WTC11 (cell line): ENCODE results near the gene NDST3. TPM values are rescaled to one million over a fixed set of nuclear protein-coding genes. Genes with fewer than 3 reads are reported as not detected.

Experiments used
- ATAC-seq: fragments of 200-7000 bp; cut with Tn5 transposase; 2 replicates; pipeline ENCODE4 v1.10.0; 2021; ENCODE audit warnings: mild to moderate bottlenecking, moderate library complexity
- CTCF ChIA-PET: fragments of 300-600 bp; sonication (Branson Sonifier 250); formaldehyde crosslinking; loops from one replicate; lab custom pipeline; 2021; ENCODE audit warnings: antibody characterized with exemption; lab: Charles Lee
- POLR2A ChIA-PET: fragments of 350-600 bp; sonication (Branson Sonifier 250); formaldehyde crosslinking; loops from one replicate; lab custom pipeline; 2021; ENCODE audit warnings: antibody characterized with exemption; lab: Charles Lee
- DNase-seq: peaks from one replicate; pipeline ENCODE4 v3.0.0; 2021; ENCODE audit warnings: low spot score
- H3K27ac Mint-ChIP-seq: 2 replicates; pipeline ENCODE4 v1.8.0; 2021; ENCODE audit warnings: mixed read lengths
- H3K27me3 Mint-ChIP-seq: 2 replicates; pipeline ENCODE4 v1.8.0; 2021; ENCODE audit warnings: low read depth, mild to moderate bottlenecking, moderate library complexity, mixed read lengths
- H3K36me3 Mint-ChIP-seq: 2 replicates; pipeline ENCODE4 v1.8.0; 2021; ENCODE audit warnings: mixed read lengths
- H3K4me1 Mint-ChIP-seq: 2 replicates; pipeline ENCODE4 v1.8.0; 2022; ENCODE audit warnings: mixed read lengths
- H3K4me3 Mint-ChIP-seq: 2 replicates; pipeline ENCODE4 v1.8.0; 2021; ENCODE audit warnings: mild to moderate bottlenecking, moderate library complexity, mixed read lengths
- H3K9me3 Mint-ChIP-seq: 2 replicates; pipeline ENCODE4 v1.8.0; 2021; ENCODE audit warnings: mixed read lengths
- CBFB ChIP-seq: sonication (generic); formaldehyde crosslinking; IDR thresholded peaks from 2 replicates; pipeline ENCODE4 v1.8.1; 2022; ENCODE audit warnings: mild to moderate bottlenecking, low read depth, missing genetic modification reagents
- ELF4 ChIP-seq: sonication (generic); formaldehyde crosslinking; IDR thresholded peaks from 2 replicates; pipeline ENCODE4 v1.8.1; 2022; ENCODE audit warnings: low read depth, mild to moderate bottlenecking, moderate library complexity, missing genetic modification reagents
- EMX1 ChIP-seq: fragments of 250-450 bp; sonication (Bioruptor Pico); IDR thresholded peaks from 2 replicates; pipeline ENCODE4 v1.8.0; 2021; ENCODE audit warnings: mild to moderate bottlenecking
- ESRRA ChIP-seq: sonication (generic); formaldehyde crosslinking; IDR thresholded peaks from 2 replicates; pipeline ENCODE4 v1.8.1; 2022; ENCODE audit warnings: mild to moderate bottlenecking, missing genetic modification reagents, borderline replicate concordance
- GRHL2 ChIP-seq: fragments of 250-450 bp; sonication (Bioruptor Pico); IDR thresholded peaks from 2 replicates; pipeline ENCODE4 v1.8.0; 2022; ENCODE audit warnings: mild to moderate bottlenecking, moderate library complexity; ENCODE audit not compliant: insufficient replicate concordance, severe bottlenecking
- JUN ChIP-seq: sonication (generic); formaldehyde crosslinking; IDR thresholded peaks from 2 replicates; pipeline ENCODE4 v1.8.0; 2023; ENCODE audit warnings: mild to moderate bottlenecking, missing genetic modification reagents
- KAT7 ChIP-seq: sonication (generic); formaldehyde crosslinking; IDR thresholded peaks from 2 replicates; pipeline ENCODE4 v1.8.1; 2023; ENCODE audit warnings: missing genetic modification reagents, mild to moderate bottlenecking, borderline replicate concordance
- NR1H2 ChIP-seq: sonication (generic); formaldehyde crosslinking; IDR thresholded peaks from 2 replicates; pipeline ENCODE4 v1.9.0; 2021; ENCODE audit warnings: mild to moderate bottlenecking, moderate library complexity, missing genetic modification reagents
- NR2C2 ChIP-seq: sonication (generic); formaldehyde crosslinking; IDR thresholded peaks from 2 replicates; pipeline ENCODE4 v1.8.0; 2022; ENCODE audit warnings: mild to moderate bottlenecking, missing genetic modification reagents
- NR3C1 ChIP-seq: sonication (generic); formaldehyde crosslinking; conservative IDR thresholded peaks from 2 replicates; pipeline ENCODE4 v1.8.1; 2023; ENCODE audit warnings: low read depth, mild to moderate bottlenecking, missing genetic modification reagents
- OVOL2 ChIP-seq: fragments of 250-450 bp; sonication (Bioruptor Pico); IDR thresholded peaks from 2 replicates; pipeline ENCODE4 v1.9.0; 2021; ENCODE audit warnings: mild to moderate bottlenecking, borderline replicate concordance
- SP1 ChIP-seq: sonication (generic); formaldehyde crosslinking; conservative IDR thresholded peaks from 2 replicates; pipeline ENCODE4 v1.8.1; 2022; ENCODE audit warnings: missing genetic modification reagents
- ZNF317 ChIP-seq: sonication (generic); formaldehyde crosslinking; IDR thresholded peaks from 2 replicates; pipeline ENCODE4 v1.8.1; 2023; ENCODE audit warnings: low read depth, mild to moderate bottlenecking, moderate library complexity, missing genetic modification reagents, borderline replicate concordance
- total RNA-seq: library from RNA; stranded (reverse); gene quantifications from 3 replicates; pipeline ENCODE4 v1.2.3, GENCODE V29; 2021
- TF ChIP-seq, protein P1 (sequence below): sonication (generic); formaldehyde crosslinking; IDR thresholded peaks from 2 replicates; pipeline ENCODE4 v1.8.1; 2023; ENCODE audit warnings: mild to moderate bottlenecking, missing genetic modification reagents
- TF ChIP-seq, protein P2 (sequence below): fragments of 250-450 bp; sonication (Bioruptor Pico); IDR thresholded peaks from 2 replicates; pipeline ENCODE4 v1.9.0; 2021; ENCODE audit warnings: mild to moderate bottlenecking
- TF ChIP-seq, protein P3 (sequence below): sonication (generic); formaldehyde crosslinking; IDR thresholded peaks from 2 replicates; pipeline ENCODE4 v1.8.0; 2022; ENCODE audit warnings: mild to moderate bottlenecking, missing genetic modification reagents
- TF ChIP-seq, protein P4 (sequence below): sonication (generic); formaldehyde crosslinking; IDR thresholded peaks from 2 replicates; pipeline ENCODE4 v1.8.0; 2023; ENCODE audit warnings: missing genetic modification reagents, mild to moderate bottlenecking, borderline replicate concordance
- TF ChIP-seq, protein P5 (sequence below): sonication (generic); formaldehyde crosslinking; IDR thresholded peaks from 2 replicates; pipeline ENCODE4 v1.8.1; 2023; ENCODE audit warnings: mild to moderate bottlenecking, missing genetic modification reagents
- TF ChIP-seq, protein P6 (sequence below): sonication (generic); formaldehyde crosslinking; IDR thresholded peaks from 2 replicates; pipeline ENCODE4 v1.8.0; 2022; ENCODE audit warnings: mild to moderate bottlenecking, missing genetic modification reagents

The NDST3 gene
- total RNA-seq, 1 experiment from 2014 or later: 0.37 TPM

DNA sequence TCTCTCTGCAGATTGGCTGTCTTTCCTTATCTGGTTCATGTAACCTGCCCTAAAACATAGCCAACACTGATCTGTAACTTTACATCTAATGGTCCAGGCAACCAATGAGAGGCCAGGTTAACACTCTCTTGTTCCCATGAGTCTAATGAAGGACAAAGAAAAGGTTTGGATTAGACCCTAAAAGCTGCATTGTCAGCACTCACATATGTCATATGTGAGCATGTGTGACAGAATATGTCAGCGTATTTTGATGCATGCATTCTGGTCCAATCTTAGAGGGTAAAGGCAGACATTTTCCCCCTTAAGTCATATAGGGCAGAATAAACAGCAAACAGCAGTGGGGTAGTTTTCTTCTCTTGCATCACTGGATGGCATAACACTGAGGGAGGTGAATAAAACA is 3.7 kb downstream of the NDST3 start:
- Mint-ChIP-seq H3K27ac (no peak overlapping the region), H3K9me3 (no peaks in the 10 kb centered on the region), H3K36me3 (no peaks in the 10 kb centered on the region), H3K4me1 (peaks cover 6% of the 10 kb centered on the region), H3K4me3 (no peak overlapping the region), H3K27me3 (peaks cover 7% of the 10 kb centered on the region)
- DNase-seq (no peak), ATAC-seq (no peak)
- TF ChIP-seq ZNF317 (CRISPR knock-in tag) (no peak), ELF4 (CRISPR knock-in tag) (no peak), SP1 (CRISPR knock-in tag) (no peak), KAT7 (CRISPR knock-in tag) (no peak), ESRRA (CRISPR knock-in tag) (no peak), CBFB (CRISPR knock-in tag) (no peak), NR3C1 (CRISPR knock-in tag) (no peak), GRHL2 (CRISPR knock-in tag) (no peak), OVOL2 (CRISPR knock-in tag) (no peak), EMX1 (CRISPR knock-in tag) (no peak), NR1H2 (CRISPR knock-in tag) (no peak), JUN (CRISPR knock-in tag) (no peak), NR2C2 (CRISPR knock-in tag) (no peak)
- TF ChIP-seq, protein P1, sequence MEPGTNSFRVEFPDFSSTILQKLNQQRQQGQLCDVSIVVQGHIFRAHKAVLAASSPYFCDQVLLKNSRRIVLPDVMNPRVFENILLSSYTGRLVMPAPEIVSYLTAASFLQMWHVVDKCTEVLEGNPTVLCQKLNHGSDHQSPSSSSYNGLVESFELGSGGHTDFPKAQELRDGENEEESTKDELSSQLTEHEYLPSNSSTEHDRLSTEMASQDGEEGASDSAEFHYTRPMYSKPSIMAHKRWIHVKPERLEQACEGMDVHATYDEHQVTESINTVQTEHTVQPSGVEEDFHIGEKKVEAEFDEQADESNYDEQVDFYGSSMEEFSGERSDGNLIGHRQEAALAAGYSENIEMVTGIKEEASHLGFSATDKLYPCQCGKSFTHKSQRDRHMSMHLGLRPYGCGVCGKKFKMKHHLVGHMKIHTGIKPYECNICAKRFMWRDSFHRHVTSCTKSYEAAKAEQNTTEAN (CRISPR knock-in tag): no peak
- TF ChIP-seq, protein P2, sequence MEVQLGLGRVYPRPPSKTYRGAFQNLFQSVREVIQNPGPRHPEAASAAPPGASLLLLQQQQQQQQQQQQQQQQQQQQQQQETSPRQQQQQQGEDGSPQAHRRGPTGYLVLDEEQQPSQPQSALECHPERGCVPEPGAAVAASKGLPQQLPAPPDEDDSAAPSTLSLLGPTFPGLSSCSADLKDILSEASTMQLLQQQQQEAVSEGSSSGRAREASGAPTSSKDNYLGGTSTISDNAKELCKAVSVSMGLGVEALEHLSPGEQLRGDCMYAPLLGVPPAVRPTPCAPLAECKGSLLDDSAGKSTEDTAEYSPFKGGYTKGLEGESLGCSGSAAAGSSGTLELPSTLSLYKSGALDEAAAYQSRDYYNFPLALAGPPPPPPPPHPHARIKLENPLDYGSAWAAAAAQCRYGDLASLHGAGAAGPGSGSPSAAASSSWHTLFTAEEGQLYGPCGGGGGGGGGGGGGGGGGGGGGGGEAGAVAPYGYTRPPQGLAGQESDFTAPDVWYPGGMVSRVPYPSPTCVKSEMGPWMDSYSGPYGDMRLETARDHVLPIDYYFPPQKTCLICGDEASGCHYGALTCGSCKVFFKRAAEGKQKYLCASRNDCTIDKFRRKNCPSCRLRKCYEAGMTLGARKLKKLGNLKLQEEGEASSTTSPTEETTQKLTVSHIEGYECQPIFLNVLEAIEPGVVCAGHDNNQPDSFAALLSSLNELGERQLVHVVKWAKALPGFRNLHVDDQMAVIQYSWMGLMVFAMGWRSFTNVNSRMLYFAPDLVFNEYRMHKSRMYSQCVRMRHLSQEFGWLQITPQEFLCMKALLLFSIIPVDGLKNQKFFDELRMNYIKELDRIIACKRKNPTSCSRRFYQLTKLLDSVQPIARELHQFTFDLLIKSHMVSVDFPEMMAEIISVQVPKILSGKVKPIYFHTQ (CRISPR knock-in tag): no peak
- TF ChIP-seq, protein P3, sequence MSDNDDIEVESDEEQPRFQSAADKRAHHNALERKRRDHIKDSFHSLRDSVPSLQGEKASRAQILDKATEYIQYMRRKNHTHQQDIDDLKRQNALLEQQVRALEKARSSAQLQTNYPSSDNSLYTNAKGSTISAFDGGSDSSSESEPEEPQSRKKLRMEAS (CRISPR knock-in tag): no peak
- TF ChIP-seq, protein P4, sequence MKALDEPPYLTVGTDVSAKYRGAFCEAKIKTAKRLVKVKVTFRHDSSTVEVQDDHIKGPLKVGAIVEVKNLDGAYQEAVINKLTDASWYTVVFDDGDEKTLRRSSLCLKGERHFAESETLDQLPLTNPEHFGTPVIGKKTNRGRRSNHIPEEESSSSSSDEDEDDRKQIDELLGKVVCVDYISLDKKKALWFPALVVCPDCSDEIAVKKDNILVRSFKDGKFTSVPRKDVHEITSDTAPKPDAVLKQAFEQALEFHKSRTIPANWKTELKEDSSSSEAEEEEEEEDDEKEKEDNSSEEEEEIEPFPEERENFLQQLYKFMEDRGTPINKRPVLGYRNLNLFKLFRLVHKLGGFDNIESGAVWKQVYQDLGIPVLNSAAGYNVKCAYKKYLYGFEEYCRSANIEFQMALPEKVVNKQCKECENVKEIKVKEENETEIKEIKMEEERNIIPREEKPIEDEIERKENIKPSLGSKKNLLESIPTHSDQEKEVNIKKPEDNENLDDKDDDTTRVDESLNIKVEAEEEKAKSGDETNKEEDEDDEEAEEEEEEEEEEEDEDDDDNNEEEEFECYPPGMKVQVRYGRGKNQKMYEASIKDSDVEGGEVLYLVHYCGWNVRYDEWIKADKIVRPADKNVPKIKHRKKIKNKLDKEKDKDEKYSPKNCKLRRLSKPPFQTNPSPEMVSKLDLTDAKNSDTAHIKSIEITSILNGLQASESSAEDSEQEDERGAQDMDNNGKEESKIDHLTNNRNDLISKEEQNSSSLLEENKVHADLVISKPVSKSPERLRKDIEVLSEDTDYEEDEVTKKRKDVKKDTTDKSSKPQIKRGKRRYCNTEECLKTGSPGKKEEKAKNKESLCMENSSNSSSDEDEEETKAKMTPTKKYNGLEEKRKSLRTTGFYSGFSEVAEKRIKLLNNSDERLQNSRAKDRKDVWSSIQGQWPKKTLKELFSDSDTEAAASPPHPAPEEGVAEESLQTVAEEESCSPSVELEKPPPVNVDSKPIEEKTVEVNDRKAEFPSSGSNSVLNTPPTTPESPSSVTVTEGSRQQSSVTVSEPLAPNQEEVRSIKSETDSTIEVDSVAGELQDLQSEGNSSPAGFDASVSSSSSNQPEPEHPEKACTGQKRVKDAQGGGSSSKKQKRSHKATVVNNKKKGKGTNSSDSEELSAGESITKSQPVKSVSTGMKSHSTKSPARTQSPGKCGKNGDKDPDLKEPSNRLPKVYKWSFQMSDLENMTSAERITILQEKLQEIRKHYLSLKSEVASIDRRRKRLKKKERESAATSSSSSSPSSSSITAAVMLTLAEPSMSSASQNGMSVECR (CRISPR knock-in tag): no peak
- TF ChIP-seq, protein P5, sequence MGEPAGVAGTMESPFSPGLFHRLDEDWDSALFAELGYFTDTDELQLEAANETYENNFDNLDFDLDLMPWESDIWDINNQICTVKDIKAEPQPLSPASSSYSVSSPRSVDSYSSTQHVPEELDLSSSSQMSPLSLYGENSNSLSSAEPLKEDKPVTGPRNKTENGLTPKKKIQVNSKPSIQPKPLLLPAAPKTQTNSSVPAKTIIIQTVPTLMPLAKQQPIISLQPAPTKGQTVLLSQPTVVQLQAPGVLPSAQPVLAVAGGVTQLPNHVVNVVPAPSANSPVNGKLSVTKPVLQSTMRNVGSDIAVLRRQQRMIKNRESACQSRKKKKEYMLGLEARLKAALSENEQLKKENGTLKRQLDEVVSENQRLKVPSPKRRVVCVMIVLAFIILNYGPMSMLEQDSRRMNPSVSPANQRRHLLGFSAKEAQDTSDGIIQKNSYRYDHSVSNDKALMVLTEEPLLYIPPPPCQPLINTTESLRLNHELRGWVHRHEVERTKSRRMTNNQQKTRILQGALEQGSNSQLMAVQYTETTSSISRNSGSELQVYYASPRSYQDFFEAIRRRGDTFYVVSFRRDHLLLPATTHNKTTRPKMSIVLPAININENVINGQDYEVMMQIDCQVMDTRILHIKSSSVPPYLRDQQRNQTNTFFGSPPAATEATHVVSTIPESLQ (CRISPR knock-in tag): no peak
- TF ChIP-seq, protein P6, sequence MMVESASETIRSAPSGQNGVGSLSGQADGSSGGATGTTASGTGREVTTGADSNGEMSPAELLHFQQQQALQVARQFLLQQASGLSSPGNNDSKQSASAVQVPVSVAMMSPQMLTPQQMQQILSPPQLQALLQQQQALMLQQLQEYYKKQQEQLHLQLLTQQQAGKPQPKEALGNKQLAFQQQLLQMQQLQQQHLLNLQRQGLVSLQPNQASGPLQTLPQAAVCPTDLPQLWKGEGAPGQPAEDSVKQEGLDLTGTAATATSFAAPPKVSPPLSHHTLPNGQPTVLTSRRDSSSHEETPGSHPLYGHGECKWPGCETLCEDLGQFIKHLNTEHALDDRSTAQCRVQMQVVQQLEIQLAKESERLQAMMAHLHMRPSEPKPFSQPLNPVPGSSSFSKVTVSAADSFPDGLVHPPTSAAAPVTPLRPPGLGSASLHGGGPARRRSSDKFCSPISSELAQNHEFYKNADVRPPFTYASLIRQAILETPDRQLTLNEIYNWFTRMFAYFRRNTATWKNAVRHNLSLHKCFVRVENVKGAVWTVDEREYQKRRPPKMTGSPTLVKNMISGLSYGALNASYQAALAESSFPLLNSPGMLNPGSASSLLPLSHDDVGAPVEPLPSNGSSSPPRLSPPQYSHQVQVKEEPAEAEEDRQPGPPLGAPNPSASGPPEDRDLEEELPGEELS (CRISPR knock-in tag): no peak
- CTCF ChIA-PET: no interaction called here
- POLR2A ChIA-PET: no interaction called here
